Cardiac muscle cell (in vitro differentiated cells and primary cell): Measurements from ENCODE around the gene ZG16B. TPM values are rescaled to one million over a fixed set of nuclear protein-coding genes. Genes with fewer than 3 reads are reported as not detected.

Experiments
- DNase-seq, 2 donors: peaks; one replicate each; pipeline versions ENCODE4 v3.0.0 to v3.0.0-alpha.2; 2010 to 2017; ENCODE audit warnings: low read depth in 1 of 2, low spot score in 1 of 2
- H3K27ac ChIP-seq: fragments of 200-600 bp; sonication (generic); 2 replicates; pipeline ENCODE4 v1.5.1; 2016
- H3K27me3 ChIP-seq: fragments of 200-600 bp; sonication (generic); 2 replicates; pipeline ENCODE4 v1.6.0; 2016; ENCODE audit warnings: control low read depth
- H3K36me3 ChIP-seq: fragments of 200-600 bp; sonication (generic); 2 replicates; pipeline ENCODE4 v1.5.1; 2016; ENCODE audit warnings: control low read depth
- H3K4me1 ChIP-seq: fragments of 200-600 bp; sonication (generic); 2 replicates; pipeline ENCODE4 v1.8.1; 2017; ENCODE audit warnings: low read depth, mild to moderate bottlenecking, mixed run types
- H3K4me3 ChIP-seq: fragments of 200-600 bp; sonication (generic); 2 replicates; pipeline ENCODE4 v1.5.1; 2016; ENCODE audit warnings: mild to moderate bottlenecking
- H3K9me3 ChIP-seq: fragments of 200-600 bp; sonication (generic); 2 replicates; pipeline ENCODE4 v1.5.1; 2017; ENCODE audit warnings: low read depth, mild to moderate bottlenecking, control low read depth
- CTCF ChIP-seq: IDR thresholded peaks from 2 replicates; pipeline ENCODE4 v1.5.1; 2012; ENCODE audit warnings: low read depth, mild to moderate bottlenecking, low read length
- polyA plus RNA-seq: library from polyadenylated mRNA; unstranded; fragments of >200 nt; fragmentation: Nextera tagmentation; extraction: Ambion mirVana; gene quantifications from 2 replicates; pipeline ENCODE4 v1.2.1, GENCODE V29; 2016
- total RNA-seq: library from RNA; depleted of rRNA; stranded (reverse); fragments of >200 nt; gene quantifications from 2 replicates; pipeline ENCODE4 v1.2.3, GENCODE V29; 2016

ZG16B gene
- total RNA-seq (not detected in 2 replicates), polyA plus RNA-seq (not detected in 2 replicates)

- Histone ChIP-seq H3K27me3 (no peaks in the 10 kb centered on the region), H3K9me3 (no peaks in the 10 kb centered on the region), H3K27ac (no peak within 1 kb of the TSS), H3K4me1 (no peaks in the 10 kb centered on the region), H3K36me3 (no peaks in the 10 kb centered on the region), H3K4me3 (no peak within 1 kb of the TSS)
- no peak for DNase-seq
- no peak for TF ChIP-seq CTCF
Observed at GRCh38 chr16:2829501-2830354, at the start of gene ZG16B. Gene ZG16B (plus strand): TSS chr16:2830303. CDS start chr16:2830442, 139 bp downstream.

GRCh38 chr16:2782583-2783351, 47.3 kb upstream of the ZG16B start:
- H3K4me1 ChIP-seq = peaks cover 3% of the 10 kb centered on the region
- H3K4me3 ChIP-seq = no peak overlapping the region
- DNase-seq = no peak
- no peak overlapping the region for H3K27ac ChIP-seq
- no peaks in the 10 kb centered on the region for H3K9me3 ChIP-seq
- H3K27me3 ChIP-seq = peaks cover 23% of the 10 kb centered on the region
- TF ChIP-seq CTCF = no peak
- H3K36me3 ChIP-seq = no peaks in the 10 kb centered on the region

- peaks cover 23% of the 10 kb centered on the region for H3K27me3 ChIP-seq
- no peak for DNase-seq
Observed at GRCh38 chr16:2783581-2784357, 46.3 kb upstream of the ZG16B start.

GRCh38 chr16:2784358-2785100, 45.6 kb upstream of the ZG16B start:
- no peaks in the 10 kb centered on the region for H3K4me1 ChIP-seq
- H3K9me3 ChIP-seq = no peaks in the 10 kb centered on the region
- H3K4me3 ChIP-seq = no peak overlapping the region
- TF ChIP-seq CTCF = no peak
- DNase-seq = no peak
- no peaks in the 10 kb centered on the region for H3K36me3 ChIP-seq
- H3K27me3 ChIP-seq = peaks cover 23% of the 10 kb centered on the region
- H3K27ac ChIP-seq = no peak overlapping the region

More at GRCh38 chr16:2783581-2784357, 46.3 kb upstream of the ZG16B start:
- H3K27ac ChIP-seq = no peak overlapping the region
- H3K36me3 ChIP-seq = no peaks in the 10 kb centered on the region
- TF ChIP-seq CTCF = no peak
- H3K4me1 ChIP-seq = no peaks in the 10 kb centered on the region
- H3K4me3 ChIP-seq = no peak overlapping the region
- H3K9me3 ChIP-seq = no peaks in the 10 kb centered on the region
